ENCODE measurements around the gene FOXB1. TPM values are rescaled to one million over a fixed set of nuclear protein-coding genes. Genes with fewer than 3 reads are reported as not detected.

The FOXB1 gene
- not detected for total RNA-seq

- no peak for DNase-seq
These were observed at the start of gene FOXB1 for GRCh38 chr15:60004009-60004845. Gene FOXB1 (plus strand): TSS chr15:60004311. CDS start chr15:60004964, 653 bp downstream.

GRCh38 chr15:59958288-59958687 is 45.8 kb upstream of the FOXB1 start:
- no peak for DNase-seq

- DNase-seq: no peak
These were observed 43.8 kb upstream of the FOXB1 start for GRCh38 chr15:59960318-59960717.

GRCh38 chr15:59963322-59963721 is 40.8 kb upstream of the FOXB1 start:
- no peak for DNase-seq

GRCh38 chr15:59963925-59964324 is 40.2 kb upstream of the FOXB1 start:
- DNase-seq: no peak

- no peak for DNase-seq
These were observed 38.4 kb upstream of the FOXB1 start for GRCh38 chr15:59965741-59966140.

GRCh38 chr15:59966262-59966661 is 37.8 kb upstream of the FOXB1 start:
- DNase-seq: no peak

- DNase-seq: no peak
These were observed 35.8 kb upstream of the FOXB1 start for GRCh38 chr15:59968314-59968713.

GRCh38 chr15:59972241-59972640 is 31.9 kb upstream of the FOXB1 start:
- no peak for DNase-seq

GRCh38 chr15:59976480-59977271 is 27.4 kb upstream of the FOXB1 start:
- no peak for DNase-seq

- DNase-seq: no peak
These were observed 12.3 kb upstream of the FOXB1 start for GRCh38 chr15:59991834-59992233.

GRCh38 chr15:59993041-59993750 is 10.9 kb upstream of the FOXB1 start:
- no peak for DNase-seq

GRCh38 chr15:59993950-59994401 is 10.1 kb upstream of the FOXB1 start:
- DNase-seq: no peak

GRCh38 chr15:59994526-59994887 is 9.6 kb upstream of the FOXB1 start:
- DNase-seq: no peak

- no peak for DNase-seq
These were observed 9.1 kb upstream of the FOXB1 start for GRCh38 chr15:59994888-59995557.

- DNase-seq: no peak
These were observed 8.4 kb upstream of the FOXB1 start for GRCh38 chr15:59995568-59996297.

- no peak for DNase-seq
These were observed 7.6 kb upstream of the FOXB1 start for GRCh38 chr15:59996298-59997041.

GRCh38 chr15:59997070-59997701 is 6.9 kb upstream of the FOXB1 start:
- DNase-seq: no peak

- DNase-seq: no peak
These were observed 5.7 kb upstream of the FOXB1 start for GRCh38 chr15:59998305-59998949.
